22Rv1 (cell line): Measurements from ENCODE around the gene CNGA4.

Experiments used
- CTCF ChIP-seq: fragments of 450-650 bp; IDR thresholded peaks from 2 replicates; pipeline ENCODE4 v1.5.1; 2017; ENCODE audit warnings: mild to moderate bottlenecking
- ZFX ChIP-seq: fragments of 450-650 bp; IDR thresholded peaks from 2 replicates; pipeline ENCODE4 v1.6.1; 2017; ENCODE audit warnings: antibody characterized with exemption, borderline replicate concordance

- TF ChIP-seq CTCF (no peak), ZFX (no peak)
Measured at GRCh38 chr11:6209801-6210200, 29.1 kb upstream of the CNGA4 start.
